Measurements from ENCODE around the gene OR9G4.

Gene OR9G4

GRCh38 chr11:56748597-56748996, at the start of gene OR9G4:
OR9G4 (minus strand) TSS chr11:56748697; CDS start chr11:56743766, 4,931 bp downstream.
- no peak for DNase-seq

GRCh38 chr11:56783448-56784041, 35.0 kb upstream of the OR9G4 start:
- DNase-seq: no peak

- DNase-seq: no peak
Measured at GRCh38 chr11:56782167-56782847, 33.8 kb upstream of the OR9G4 start.

- DNase-seq: no peak
Measured at GRCh38 chr11:56776809-56777208, 28.3 kb upstream of the OR9G4 start.

- no peak for DNase-seq
Measured at GRCh38 chr11:56764976-56765375, 16.5 kb upstream of the OR9G4 start.

GRCh38 chr11:56751480-56751879, 3.0 kb upstream of the OR9G4 start:
- no peak for DNase-seq

- DNase-seq: no peak
Measured at GRCh38 chr11:56750190-56750589, 1.7 kb upstream of the OR9G4 start.

- no peak for DNase-seq
Measured at GRCh38 chr11:56740886-56741285, 7.6 kb downstream of the OR9G4 start.

GRCh38 chr11:56740107-56740506, 8.4 kb downstream of the OR9G4 start:
- no peak for DNase-seq

- no peak for DNase-seq
Measured at GRCh38 chr11:56720513-56720912, 28.0 kb downstream of the OR9G4 start.

- DNase-seq: no peak
Measured at GRCh38 chr11:56716379-56716854, 32.1 kb downstream of the OR9G4 start.

GRCh38 chr11:56714206-56714605, 34.3 kb downstream of the OR9G4 start:
- DNase-seq: no peak

- DNase-seq: no peak
Measured at GRCh38 chr11:56706486-56706885, 42.0 kb downstream of the OR9G4 start.

- no peak for DNase-seq
Measured at GRCh38 chr11:56705784-56706396, 42.6 kb downstream of the OR9G4 start.

GRCh38 chr11:56700914-56701485, 47.5 kb downstream of the OR9G4 start:
- no peak for DNase-seq

- no peak for DNase-seq
Measured at GRCh38 chr11:56700242-56700913, 48.1 kb downstream of the OR9G4 start.

- DNase-seq: no peak
Measured at GRCh38 chr11:56698795-56699194, 49.7 kb downstream of the OR9G4 start, which contains the start of gene OR9G1. OR9G1 (plus strand) TSS chr11:56699095; CDS start chr11:56700388, 1,293 bp downstream.

- DNase-seq: no peak
Measured at GRCh38 chr11:56693428-56693827, 55.1 kb downstream of the OR9G4 start.

All from stimulated activated CD8-positive, alpha-beta memory T cell treated with anti-CD3 and anti-CD28 coated beads, Interleukin-4, amount 100 ng/mL, for 48 hours (primary cell).